Nephron (organoid): Measurements from ENCODE around the gene BCAR3.

Experiments used
- H3K27ac Mint-ChIP-seq, 3 experiments: 2 replicates each; pipeline ENCODE4 v1.8.0; 2020; ENCODE audit warnings: mixed read lengths in 3 of 3, mild to moderate bottlenecking in 2 of 3, moderate library complexity in 1 of 3
- H3K27me3 Mint-ChIP-seq: 2 replicates; pipeline ENCODE4 v1.8.0; 2021; ENCODE audit warnings: low read depth, mild to moderate bottlenecking, moderate library complexity, mixed read lengths
- H3K36me3 Mint-ChIP-seq: 2 replicates; pipeline ENCODE4 v1.8.0; 2020; ENCODE audit warnings: low read depth, mixed read lengths
- H3K4me1 Mint-ChIP-seq: 2 replicates; pipeline ENCODE4 v1.8.0; 2020; ENCODE audit warnings: mixed read lengths
- H3K4me3 Mint-ChIP-seq, 3 experiments: 2 replicates each; pipeline ENCODE4 v1.8.0; 2020; ENCODE audit warnings: mild to moderate bottlenecking in 3 of 3, mixed read lengths in 3 of 3, moderate library complexity in 2 of 3
- H3K9me3 Mint-ChIP-seq: 2 replicates; pipeline ENCODE4 v1.8.0; 2020; ENCODE audit warnings: mixed read lengths
- CTCF ChIP-seq, 3 experiments: fragments of 200-600 bp; sonication (generic); IDR thresholded peaks; one replicate each; pipeline ENCODE4 v1.5.0; 2021; ENCODE audit warnings: antibody characterized with exemption in 3 of 3; ENCODE audit not compliant: unreplicated experiment in 3 of 3

The BCAR3 gene

GRCh38 chr1:93615582-93616150 is 66.0 kb downstream of the BCAR3 start:
- Mint-ChIP-seq H3K9me3 (no peaks in the 10 kb centered on the region), H3K4me1 (peaks cover 84% of the 10 kb centered on the region), H3K27ac (peak overlapping the region; percentile 57 to 96 (median 89)), H3K4me3 (no peak overlapping the region), H3K36me3 (no peaks in the 10 kb centered on the region), H3K27me3 (no peaks in the 10 kb centered on the region)
- no peak for TF ChIP-seq CTCF (IDR thresholded peaks at IDR 0.05; ENCODE audit: unreplicated experiment in 3 of 3)

- peak overlapping the region; percentile 57 to 89 (median 88) for H3K27ac Mint-ChIP-seq
- no peaks in the 10 kb centered on the region for H3K27me3 Mint-ChIP-seq
- peak overlapping the region in 1 of 3 experiments; percentile 77 for H3K4me3 Mint-ChIP-seq
- TF ChIP-seq CTCF (IDR thresholded peaks at IDR 0.05; ENCODE audit: unreplicated experiment in 3 of 3) = no peak
- H3K36me3 Mint-ChIP-seq = no peaks in the 10 kb centered on the region
- peaks cover 85% of the 10 kb centered on the region for H3K4me1 Mint-ChIP-seq
- no peaks in the 10 kb centered on the region for H3K9me3 Mint-ChIP-seq
Observed at GRCh38 chr1:93614986-93615581, 66.6 kb downstream of the BCAR3 start.

- no peak for TF ChIP-seq CTCF (IDR thresholded peaks at IDR 0.05; ENCODE audit: unreplicated experiment in 3 of 3)
- Mint-ChIP-seq H3K27ac (peak overlapping the region; percentile 57 to 89 (median 88)), H3K27me3 (no peaks in the 10 kb centered on the region), H3K36me3 (no peaks in the 10 kb centered on the region), H3K4me3 (peak overlapping the region in 2 of 3 experiments; percentile 38 to 77), H3K4me1 (peaks cover 89% of the 10 kb centered on the region), H3K9me3 (no peaks in the 10 kb centered on the region)
Observed at GRCh38 chr1:93614541-93614940, 67.1 kb downstream of the BCAR3 start.

- Mint-ChIP-seq H3K4me1 (peaks cover 91% of the 10 kb centered on the region), H3K4me3 (peak overlapping the region in 2 of 3 experiments; percentile 31 to 80), H3K27me3 (no peaks in the 10 kb centered on the region), H3K36me3 (no peaks in the 10 kb centered on the region), H3K9me3 (no peaks in the 10 kb centered on the region), H3K27ac (peak overlapping the region; percentile 19 to 89 (median 88))
- TF ChIP-seq CTCF (IDR thresholded peaks at IDR 0.05; ENCODE audit: unreplicated experiment in 3 of 3) = no peak
Observed at GRCh38 chr1:93613898-93614297, 67.7 kb downstream of the BCAR3 start.

- peak overlapping the region in 1 of 3 experiments; percentile 88 for H3K27ac Mint-ChIP-seq
- H3K9me3 Mint-ChIP-seq = no peaks in the 10 kb centered on the region
- no peak overlapping the region for H3K4me3 Mint-ChIP-seq
- no peaks in the 10 kb centered on the region for H3K36me3 Mint-ChIP-seq
- peaks cover 3% of the 10 kb centered on the region for H3K27me3 Mint-ChIP-seq
- H3K4me1 Mint-ChIP-seq = peaks cover 93% of the 10 kb centered on the region
- no peak for TF ChIP-seq CTCF (IDR thresholded peaks at IDR 0.05; ENCODE audit: unreplicated experiment in 3 of 3)
Observed at GRCh38 chr1:93612510-93612909, 69.1 kb downstream of the BCAR3 start.

- peaks cover 95% of the 10 kb centered on the region for H3K4me1 Mint-ChIP-seq
- H3K36me3 Mint-ChIP-seq = no peaks in the 10 kb centered on the region
- H3K9me3 Mint-ChIP-seq = no peaks in the 10 kb centered on the region
- TF ChIP-seq CTCF (IDR thresholded peaks at IDR 0.05; ENCODE audit: unreplicated experiment in 3 of 3) = no peak
- peak overlapping the region in 2 of 3 experiments; percentile 71 to 88 for H3K27ac Mint-ChIP-seq
- peak overlapping the region in 1 of 3 experiments; percentile 23 for H3K4me3 Mint-ChIP-seq
- H3K27me3 Mint-ChIP-seq = peaks cover 4% of the 10 kb centered on the region
Observed at GRCh38 chr1:93611668-93612067, 70.0 kb downstream of the BCAR3 start.
